Astrocyte of the spinal cord (primary cell): ENCODE data around the gene BCCIP.

ENCODE experiments used
- DNase-seq: peaks from one replicate; pipeline ENCODE4 v3.0.0; 2011; ENCODE audit warnings: low read depth, low spot score
- H3K4me3 ChIP-seq: 2 replicates; pipeline ENCODE4 v1.5.1; 2011; ENCODE audit warnings: low read depth, mild to moderate bottlenecking, low read length, moderate library complexity
- in situ Hi-C: cut with HindIII; loops from 2 replicates; pipeline ENCODE4 v1.10.0; 2017; ENCODE audit warnings: low sequenced_read_pairs
- TF ChIP-seq, protein P1 (sequence below): IDR thresholded peaks from 2 replicates; pipeline ENCODE4 v1.5.1; 2012; ENCODE audit warnings: low read depth, mild to moderate bottlenecking, low read length, inconsistent platforms

Gene BCCIP

DNA sequence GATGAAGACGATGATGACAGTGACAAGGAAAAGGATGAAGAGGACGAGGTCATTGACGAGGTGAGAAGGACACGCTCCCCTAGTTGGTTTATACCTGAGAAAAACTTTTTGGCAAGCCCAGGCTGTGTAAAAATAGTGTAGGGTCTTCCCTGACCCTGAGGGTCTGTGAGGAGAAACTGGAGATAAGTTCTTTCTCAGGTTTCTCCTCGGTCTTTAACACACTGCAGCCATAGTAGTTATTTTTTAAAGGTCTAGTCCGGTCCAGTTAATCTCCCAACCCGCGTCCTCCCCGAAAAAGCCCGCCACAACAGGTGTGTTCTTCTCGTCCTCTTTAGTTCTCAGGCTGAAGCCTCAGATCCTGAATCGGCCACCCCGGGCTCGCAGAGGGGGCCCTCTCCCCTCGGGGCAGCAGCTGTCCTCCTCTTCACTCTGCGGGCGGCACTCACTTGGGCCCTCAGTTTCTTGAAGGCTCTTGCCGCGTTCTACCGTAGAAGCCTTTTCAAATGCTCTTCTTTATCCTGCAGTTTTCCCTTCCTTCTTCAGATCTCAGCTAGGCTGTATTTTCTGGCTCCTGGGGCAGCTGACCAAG is 411 bp downstream of the BCCIP start:
- no peak for DNase-seq
- in situ Hi-C loops = no loop called here

DNA sequence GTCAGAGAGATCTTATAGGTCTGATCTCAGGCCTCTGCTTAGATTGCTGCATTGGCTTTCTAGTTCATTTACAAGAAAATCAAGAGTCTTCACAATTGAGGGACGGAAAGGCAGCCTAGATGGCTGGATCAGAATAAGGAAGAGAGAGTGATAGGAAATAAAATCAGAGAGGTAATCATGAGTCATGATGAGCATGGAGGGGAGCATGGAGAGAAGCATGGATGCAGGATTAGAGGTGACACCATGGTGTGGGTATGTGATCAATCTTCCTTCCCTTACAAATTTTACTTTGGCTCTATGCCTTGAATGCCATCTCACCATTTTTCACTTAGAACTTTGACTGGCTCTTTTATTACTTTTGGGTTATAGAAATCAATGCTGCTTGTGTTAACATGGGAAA is 1.4 kb downstream of the BCCIP start:
- peak overlapping the region; percentile 72 for H3K4me3 ChIP-seq
- no peak for DNase-seq
- TF ChIP-seq, protein P1, sequence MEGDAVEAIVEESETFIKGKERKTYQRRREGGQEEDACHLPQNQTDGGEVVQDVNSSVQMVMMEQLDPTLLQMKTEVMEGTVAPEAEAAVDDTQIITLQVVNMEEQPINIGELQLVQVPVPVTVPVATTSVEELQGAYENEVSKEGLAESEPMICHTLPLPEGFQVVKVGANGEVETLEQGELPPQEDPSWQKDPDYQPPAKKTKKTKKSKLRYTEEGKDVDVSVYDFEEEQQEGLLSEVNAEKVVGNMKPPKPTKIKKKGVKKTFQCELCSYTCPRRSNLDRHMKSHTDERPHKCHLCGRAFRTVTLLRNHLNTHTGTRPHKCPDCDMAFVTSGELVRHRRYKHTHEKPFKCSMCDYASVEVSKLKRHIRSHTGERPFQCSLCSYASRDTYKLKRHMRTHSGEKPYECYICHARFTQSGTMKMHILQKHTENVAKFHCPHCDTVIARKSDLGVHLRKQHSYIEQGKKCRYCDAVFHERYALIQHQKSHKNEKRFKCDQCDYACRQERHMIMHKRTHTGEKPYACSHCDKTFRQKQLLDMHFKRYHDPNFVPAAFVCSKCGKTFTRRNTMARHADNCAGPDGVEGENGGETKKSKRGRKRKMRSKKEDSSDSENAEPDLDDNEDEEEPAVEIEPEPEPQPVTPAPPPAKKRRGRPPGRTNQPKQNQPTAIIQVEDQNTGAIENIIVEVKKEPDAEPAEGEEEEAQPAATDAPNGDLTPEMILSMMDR = no peak
- in situ Hi-C loops = no loop called here

More for the DNA sequence above, 411 bp downstream of the BCCIP start:
- TF ChIP-seq, protein P1 = no peak
- H3K4me3 ChIP-seq = peak overlapping the region; percentile 72

DNA sequence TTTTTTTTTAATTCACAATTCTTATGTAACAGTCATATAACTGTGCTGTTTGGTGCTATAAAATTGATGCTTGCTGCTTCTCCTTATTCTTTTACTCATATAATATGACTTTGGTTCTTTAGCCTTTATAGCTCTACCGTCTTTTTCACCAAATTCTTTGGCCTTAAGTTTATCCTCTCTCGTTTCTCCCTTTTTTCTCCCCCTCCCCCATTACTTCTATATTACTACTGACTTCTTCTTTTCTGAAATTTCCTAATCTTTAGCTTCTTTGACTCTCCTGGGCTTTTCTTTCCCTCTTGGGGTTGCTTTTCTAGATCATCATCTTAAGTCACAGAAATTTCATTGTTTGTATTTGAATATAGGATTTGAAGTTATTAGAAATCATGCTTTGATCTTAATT is 3.8 kb downstream of the BCCIP start:
- TF ChIP-seq, protein P1 = no peak
- no peak overlapping the region for H3K4me3 ChIP-seq
- in situ Hi-C loops = no loop called here
- DNase-seq = no peak

DNA sequence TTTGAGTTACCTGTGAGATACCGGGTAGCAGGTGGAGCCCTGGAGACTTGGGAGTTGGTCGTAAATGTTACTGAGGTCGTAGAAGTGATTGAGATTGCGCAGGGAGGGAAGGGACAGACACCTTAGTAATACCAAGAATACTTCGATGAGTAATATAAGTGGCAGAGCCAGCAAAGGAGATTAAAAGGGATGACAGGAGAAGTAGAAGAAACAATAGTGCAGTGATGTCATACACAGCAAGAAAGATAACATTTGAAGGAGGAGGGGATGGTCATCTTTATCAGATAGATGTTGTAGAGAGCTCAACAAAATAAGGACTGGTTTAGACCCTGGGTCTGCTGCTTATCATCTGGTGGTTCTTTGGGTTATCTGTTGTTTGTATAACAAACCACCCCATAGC is 5.0 kb downstream of the BCCIP start:
- no peak overlapping the region for H3K4me3 ChIP-seq
- TF ChIP-seq, protein P1 = no peak
- DNase-seq = no peak
- in situ Hi-C loops = no loop called here

DNA sequence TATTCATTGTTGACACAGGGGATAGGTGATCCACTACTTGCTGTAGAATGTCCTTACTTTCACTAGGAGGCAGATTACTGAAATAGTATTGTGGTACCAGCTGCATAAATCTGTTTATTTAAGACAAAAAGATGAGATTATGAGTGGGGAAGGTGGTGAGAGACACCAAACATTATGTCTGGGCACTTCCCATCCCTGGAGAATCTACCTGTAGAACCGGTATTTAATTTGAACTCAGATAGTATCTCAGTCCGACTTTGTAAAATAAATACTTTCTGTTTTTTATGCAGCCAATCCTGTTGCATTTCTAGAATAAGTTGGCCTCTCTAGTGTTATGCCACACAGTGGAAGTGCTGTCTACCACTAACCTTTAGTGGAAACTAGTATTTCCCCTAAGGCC is 13.4 kb downstream of the BCCIP start:
- DNase-seq = no peak
- in situ Hi-C loops = no loop called here
- TF ChIP-seq, protein P1 = no peak
- no peak overlapping the region for H3K4me3 ChIP-seq

DNA sequence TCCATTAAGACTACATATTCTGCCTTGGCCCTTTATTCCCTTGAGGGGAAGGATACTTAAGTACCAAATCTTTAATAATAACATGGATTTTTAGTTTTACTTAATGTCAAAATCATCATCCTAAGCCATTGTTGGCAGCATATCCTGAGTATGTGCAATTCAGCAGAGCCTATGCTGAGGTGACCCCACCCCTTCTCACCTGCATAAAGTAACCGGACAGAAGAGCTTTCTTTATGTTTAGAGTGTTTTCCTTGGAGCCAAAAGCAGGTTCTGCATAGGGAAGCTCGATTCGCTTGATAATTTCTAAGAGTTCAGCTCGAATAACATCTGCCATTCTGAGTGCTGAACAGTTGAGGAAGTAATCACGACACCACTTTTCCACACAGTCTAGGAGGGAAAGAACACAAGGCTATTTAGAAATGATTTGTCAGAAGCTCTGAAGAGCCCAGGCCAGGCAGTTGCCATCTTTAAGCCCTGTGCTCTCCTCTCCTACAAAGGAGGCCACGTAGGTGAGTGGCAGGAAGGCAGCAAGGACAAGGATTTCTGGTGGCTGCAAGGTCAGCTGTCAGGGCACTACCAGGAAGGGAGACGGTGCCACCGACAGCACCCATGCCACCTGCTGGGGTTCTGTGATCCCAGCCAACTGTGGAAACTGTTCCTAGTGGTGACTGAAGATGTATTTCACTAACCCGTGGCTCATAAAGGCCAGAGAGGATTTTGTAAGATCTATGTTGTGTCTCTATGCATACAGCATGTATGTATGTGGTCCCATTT is 15.6 kb downstream of the BCCIP start:
- TF ChIP-seq, protein P1 = no peak
- no peak for DNase-seq
- no peak overlapping the region for H3K4me3 ChIP-seq
- in situ Hi-C loops = no loop called here
